NCI-H1436 treated with DMSO at 0.1 percent for 48 hours (cell line): Measurements from ENCODE around the gene OCA2.

Source experiments
- DNase-seq: peaks from one replicate; lab custom pipeline; 2025; lab: John Stamatoyannopoulos, UW

OCA2 gene

GRCh38 chr15:27845535-27846369, 253.4 kb downstream of the OCA2 start:
- DNase-seq = no peak

GRCh38 chr15:27844018-27844666, 255.0 kb downstream of the OCA2 start:
- DNase-seq = no peak

GRCh38 chr15:27843146-27843545, 256.0 kb downstream of the OCA2 start:
- DNase-seq = no peak

- no peak for DNase-seq
Measured at GRCh38 chr15:27842526-27842925, 256.6 kb downstream of the OCA2 start.

GRCh38 chr15:27835233-27835939, 263.7 kb downstream of the OCA2 start:
- no peak for DNase-seq

- DNase-seq = no peak
Measured at GRCh38 chr15:27834684-27835083, 264.4 kb downstream of the OCA2 start.

- no peak for DNase-seq
Measured at GRCh38 chr15:27833974-27834373, 265.1 kb downstream of the OCA2 start.

GRCh38 chr15:27833178-27833577, 265.9 kb downstream of the OCA2 start:
- no peak for DNase-seq

- DNase-seq = no peak
Measured at GRCh38 chr15:27832237-27832596, 266.9 kb downstream of the OCA2 start.

- no peak for DNase-seq
Measured at GRCh38 chr15:27831384-27832236, 267.5 kb downstream of the OCA2 start.

GRCh38 chr15:27828746-27829145, 270.4 kb downstream of the OCA2 start:
- DNase-seq = no peak

GRCh38 chr15:27826902-27827714, 272.0 kb downstream of the OCA2 start:
- DNase-seq = no peak

- no peak for DNase-seq
Measured at GRCh38 chr15:27826411-27826810, 272.7 kb downstream of the OCA2 start.

- no peak for DNase-seq
Measured at GRCh38 chr15:27824841-27825422, 274.2 kb downstream of the OCA2 start.

- DNase-seq = no peak
Measured at GRCh38 chr15:27821273-27821672, 277.8 kb downstream of the OCA2 start.

- no peak for DNase-seq
Measured at GRCh38 chr15:27820722-27821121, 278.4 kb downstream of the OCA2 start.

GRCh38 chr15:27820232-27820631, 278.9 kb downstream of the OCA2 start:
- DNase-seq = no peak

GRCh38 chr15:27817258-27817657, 281.9 kb downstream of the OCA2 start:
- DNase-seq = no peak

GRCh38 chr15:27816790-27817189, 282.3 kb downstream of the OCA2 start:
- DNase-seq = no peak

- DNase-seq = no peak
Measured at GRCh38 chr15:27815035-27815434, 284.1 kb downstream of the OCA2 start.

- no peak for DNase-seq
Measured at GRCh38 chr15:27813139-27813538, 286.0 kb downstream of the OCA2 start.
